Measurements from ENCODE around the gene FRAT1. TPM values are rescaled to one million over a fixed set of nuclear protein-coding genes. Genes with fewer than 3 reads are reported as not detected.
A peak's percentile ranks its signal among the peaks of the same experiment; 100 is the strongest.
"Not testable (repeated sequence)": the region's sequence is repeated elsewhere in the genome, so short reads cannot be mapped to it uniquely, and the experiment has no call there.

Gene FRAT1
- total RNA-seq, 1 experiment from 2014 or later = 5.3 TPM

- TF ChIP-seq POLR2AphosphoS5 (IDR thresholded peaks at IDR 0.05; ENCODE audit: low read depth, low read length) (peak; percentile 38; the same call in 1 of the 2 replicates), SIN3A (IDR thresholded peaks at IDR 0.05; ENCODE audit: borderline replicate concordance, insufficient read depth, low read depth, low read length) (no peak)
- ATAC-seq = peak; percentile 95
- BruUV-seq (replicated peaks) = no TSS peak
- CTCF ChIA-PET = interaction anchor here (0.5 to 2.4 kb wide), 13 partner anchors 12 to 312 kb away, joined by 3 to 26 read pairs (median 6); no protein-coding TSS in a partner anchor
- no peak overlapping the region for H3K4me3 ChIP-seq (ENCODE audit: low read depth in 2 of 2, low read length in 2 of 2)
- POLR2A ChIA-PET = interaction anchor here (0.6 to 0.8 kb wide), 4 partner anchors 9 to 75 kb away, joined by 3 to 4 read pairs (median 4); no protein-coding TSS in a partner anchor
- intact Hi-C loops (cut with micrococcal nuclease; ENCODE audit: unreplicated experiment) (loop anchor here (5.0 kb wide), 1 partner anchor 48 kb away; no protein-coding TSS in a partner anchor), in situ Hi-C loops (cut with HindIII; ENCODE audit: low pct_unique_long_range_greater_than_20kb, low sequenced_read_pairs) (no loop called here)
- no peak for DNase-seq (ENCODE audit: low read depth, low spot score)
- peaks cover 53% of the 10 kb centered on the region for H3K4me1 ChIP-seq (ENCODE audit: control insufficient read depth, insufficient read depth, low read length)
- H3K27ac ChIP-seq (ENCODE audit: low read length) = peak overlapping the region; percentile 86
- no peaks in the 10 kb centered on the region for H3K27me3 ChIP-seq (ENCODE audit: control insufficient read depth, insufficient read depth, low read length)
- no peaks in the 10 kb centered on the region for H3K36me3 ChIP-seq (ENCODE audit: control insufficient read depth, insufficient read depth, low read length)
- H3K9me3 ChIP-seq (ENCODE audit: control insufficient read depth, insufficient read depth, low read depth, low read length) = no peaks in the 10 kb centered on the region
Observed at GRCh38 chr10:97279121-97279815, 39.8 kb upstream of the FRAT1 start.

- no peaks in the 10 kb centered on the region for H3K27me3 ChIP-seq (ENCODE audit: control insufficient read depth, insufficient read depth, low read length)
- POLR2A ChIA-PET = no interaction called here
- H3K27ac ChIP-seq (ENCODE audit: low read length) = peak overlapping the region; percentile 80
- no peaks in the 10 kb centered on the region for H3K36me3 ChIP-seq (ENCODE audit: control insufficient read depth, insufficient read depth, low read length)
- no peak for DNase-seq (ENCODE audit: low read depth, low spot score)
- H3K4me3 ChIP-seq (ENCODE audit: low read depth in 2 of 2, low read length in 2 of 2) = no peak overlapping the region
- CTCF ChIA-PET = interaction anchor here (0.7 kb wide), 1 partner anchor 12 kb away, joined by 4 read pairs; no protein-coding TSS in a partner anchor
- no TSS peak for BruUV-seq (replicated peaks)
- H3K9me3 ChIP-seq (ENCODE audit: control insufficient read depth, insufficient read depth, low read depth, low read length) = no peaks in the 10 kb centered on the region
- peaks cover 49% of the 10 kb centered on the region for H3K4me1 ChIP-seq (ENCODE audit: control insufficient read depth, insufficient read depth, low read length)
- TF ChIP-seq SIN3A (IDR thresholded peaks at IDR 0.05; ENCODE audit: borderline replicate concordance, insufficient read depth, low read depth, low read length) (no peak), POLR2AphosphoS5 (IDR thresholded peaks at IDR 0.05; ENCODE audit: low read depth, low read length) (no peak), REST (IDR thresholded peaks at IDR 0.05; ENCODE audit: insufficient read depth in 1 of 2, low read depth in 2 of 2, low read length in 1 of 2) (no peak), TCF7L2 (IDR thresholded peaks at IDR 0.05; ENCODE audit: low read depth, low read length) (no peak), CTCF (IDR thresholded peaks at IDR 0.05) (no peak)
- ATAC-seq = no peak
- in situ Hi-C loops (cut with HindIII; ENCODE audit: low pct_unique_long_range_greater_than_20kb, low sequenced_read_pairs) = no loop called here
- intact Hi-C loops (cut with micrococcal nuclease; ENCODE audit: unreplicated experiment) = no loop called here
Observed at GRCh38 chr10:97280783-97281182, 38.3 kb upstream of the FRAT1 start.

GRCh38 chr10:97290076-97290475 lies 29.0 kb upstream of the FRAT1 start:
- ATAC-seq; intact Hi-C loops (cut with micrococcal nuclease; ENCODE audit: unreplicated experiment): not testable (repeated sequence)
- CTCF ChIA-PET = interaction anchor here (0.7 kb wide), 1 partner anchor 103 kb away, joined by 3 read pairs; no protein-coding TSS in a partner anchor

GRCh38 chr10:97290576-97291356 lies 28.3 kb upstream of the FRAT1 start:
- H3K9me3 ChIP-seq (ENCODE audit: control insufficient read depth, insufficient read depth, low read depth, low read length); BruUV-seq (replicated peaks); H3K27me3 ChIP-seq (ENCODE audit: control insufficient read depth, insufficient read depth, low read length); DNase-seq (ENCODE audit: low read depth, low spot score); H3K36me3 ChIP-seq (ENCODE audit: control insufficient read depth, insufficient read depth, low read length); in situ Hi-C loops (cut with HindIII; ENCODE audit: low pct_unique_long_range_greater_than_20kb, low sequenced_read_pairs); ATAC-seq; intact Hi-C loops (cut with micrococcal nuclease; ENCODE audit: unreplicated experiment): not testable (repeated sequence)
- peak overlapping the region; percentile 100 for H3K27ac ChIP-seq (ENCODE audit: low read length)
- peaks cover 12% of the 10 kb centered on the region; the same call in 1 of the 2 replicates for H3K4me1 ChIP-seq (ENCODE audit: control insufficient read depth, insufficient read depth, low read length)
- CTCF ChIA-PET = interaction anchor here (1.6 kb wide), 1 partner anchor 12 kb away, joined by 5 read pairs; no protein-coding TSS in a partner anchor
- POLR2A ChIA-PET = interaction anchor here (0.5 to 1.4 kb wide), 4 partner anchors 12 to 53 kb away, joined by 3 to 4 read pairs (median 4); no protein-coding TSS in a partner anchor
- peak overlapping the region; percentile 69 to 97 for H3K4me3 ChIP-seq (ENCODE audit: low read depth in 2 of 2, low read length in 2 of 2)

More at GRCh38 chr10:97290076-97290475, 29.0 kb upstream of the FRAT1 start:
- BruUV-seq (replicated peaks); H3K27me3 ChIP-seq (ENCODE audit: control insufficient read depth, insufficient read depth, low read length); H3K9me3 ChIP-seq (ENCODE audit: control insufficient read depth, insufficient read depth, low read depth, low read length); in situ Hi-C loops (cut with HindIII; ENCODE audit: low pct_unique_long_range_greater_than_20kb, low sequenced_read_pairs); H3K4me3 ChIP-seq (ENCODE audit: low read depth in 2 of 2, low read length in 2 of 2); DNase-seq (ENCODE audit: low read depth, low spot score); H3K36me3 ChIP-seq (ENCODE audit: control insufficient read depth, insufficient read depth, low read length): not testable (repeated sequence)
- Histone ChIP-seq H3K27ac (ENCODE audit: low read length) (peak overlapping the region; percentile 100), H3K4me1 (ENCODE audit: control insufficient read depth, insufficient read depth, low read length) (peaks cover 12% of the 10 kb centered on the region; the same call in 1 of the 2 replicates)
- POLR2A ChIA-PET = interaction anchor here (0.6 to 0.7 kb wide), 4 partner anchors 12 to 703 kb away, joined by 4 read pairs; no protein-coding TSS in a partner anchor

Data from Panc1 (cell line).